Peyer's patch (tissue), 4 donors: Measurements from ENCODE around the gene TYW1B.
"Not testable (repeated sequence)": the region's sequence is repeated elsewhere in the genome, so short reads cannot be mapped to it uniquely, and the experiment has no call there.

ENCODE experiments used
- POLR2A ChIP-seq, 2 donors: fragments of 450-650 bp; IDR thresholded peaks; one replicate each; pipeline ENCODE4 v1.5.1; 2017; ENCODE audit warnings: antibody characterized with exemption in 2 of 2, mild to moderate bottlenecking in 2 of 2, moderate library complexity in 2 of 2
- TF ChIP-seq, protein P1 (sequence below), 6 experiments: fragments of 450-650 bp in 4 of 6; fragments of 200-600 bp in 2 of 6; sonication (generic) in 1 of 6; IDR thresholded peaks; one replicate each; pipeline ENCODE4 v1.5.1; 2017 to 2019; ENCODE audit warnings: antibody characterized with exemption in 6 of 6, mild to moderate bottlenecking in 3 of 6, moderate library complexity in 1 of 6

DNA sequence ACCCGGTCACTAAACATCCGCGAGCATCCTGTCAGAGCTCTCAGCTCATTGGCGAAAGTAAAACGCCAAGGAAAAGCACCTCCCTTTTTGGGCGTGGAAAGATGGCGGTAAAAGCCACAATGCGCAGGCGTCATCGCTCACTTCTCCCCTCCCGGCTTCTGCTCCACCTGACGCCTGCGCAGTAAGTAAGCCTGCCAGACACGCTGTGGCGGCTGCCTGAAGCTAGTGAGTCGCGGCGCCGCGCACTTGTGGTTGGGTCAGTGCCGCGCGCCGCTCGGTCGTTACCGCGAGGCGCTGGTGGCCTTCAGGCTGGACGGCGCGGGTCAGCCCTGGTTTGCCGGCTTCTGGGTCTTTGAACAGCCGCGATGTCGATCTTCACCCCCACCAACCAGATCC lies 1.3 kb upstream of the TYW1B start:
- peak; percentile 90 to 97 for TF ChIP-seq POLR2A (IDR thresholded peaks at IDR 0.05)
- TF ChIP-seq, protein P1, sequence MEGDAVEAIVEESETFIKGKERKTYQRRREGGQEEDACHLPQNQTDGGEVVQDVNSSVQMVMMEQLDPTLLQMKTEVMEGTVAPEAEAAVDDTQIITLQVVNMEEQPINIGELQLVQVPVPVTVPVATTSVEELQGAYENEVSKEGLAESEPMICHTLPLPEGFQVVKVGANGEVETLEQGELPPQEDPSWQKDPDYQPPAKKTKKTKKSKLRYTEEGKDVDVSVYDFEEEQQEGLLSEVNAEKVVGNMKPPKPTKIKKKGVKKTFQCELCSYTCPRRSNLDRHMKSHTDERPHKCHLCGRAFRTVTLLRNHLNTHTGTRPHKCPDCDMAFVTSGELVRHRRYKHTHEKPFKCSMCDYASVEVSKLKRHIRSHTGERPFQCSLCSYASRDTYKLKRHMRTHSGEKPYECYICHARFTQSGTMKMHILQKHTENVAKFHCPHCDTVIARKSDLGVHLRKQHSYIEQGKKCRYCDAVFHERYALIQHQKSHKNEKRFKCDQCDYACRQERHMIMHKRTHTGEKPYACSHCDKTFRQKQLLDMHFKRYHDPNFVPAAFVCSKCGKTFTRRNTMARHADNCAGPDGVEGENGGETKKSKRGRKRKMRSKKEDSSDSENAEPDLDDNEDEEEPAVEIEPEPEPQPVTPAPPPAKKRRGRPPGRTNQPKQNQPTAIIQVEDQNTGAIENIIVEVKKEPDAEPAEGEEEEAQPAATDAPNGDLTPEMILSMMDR (IDR thresholded peaks at IDR 0.05) = not testable (repeated sequence)
